ENCODE data around the gene PATL2.
"Not testable (repeated sequence)": the region's sequence is repeated elsewhere in the genome, so short reads cannot be mapped to it uniquely, and the experiment has no call there.

The PATL2 gene

DNA sequence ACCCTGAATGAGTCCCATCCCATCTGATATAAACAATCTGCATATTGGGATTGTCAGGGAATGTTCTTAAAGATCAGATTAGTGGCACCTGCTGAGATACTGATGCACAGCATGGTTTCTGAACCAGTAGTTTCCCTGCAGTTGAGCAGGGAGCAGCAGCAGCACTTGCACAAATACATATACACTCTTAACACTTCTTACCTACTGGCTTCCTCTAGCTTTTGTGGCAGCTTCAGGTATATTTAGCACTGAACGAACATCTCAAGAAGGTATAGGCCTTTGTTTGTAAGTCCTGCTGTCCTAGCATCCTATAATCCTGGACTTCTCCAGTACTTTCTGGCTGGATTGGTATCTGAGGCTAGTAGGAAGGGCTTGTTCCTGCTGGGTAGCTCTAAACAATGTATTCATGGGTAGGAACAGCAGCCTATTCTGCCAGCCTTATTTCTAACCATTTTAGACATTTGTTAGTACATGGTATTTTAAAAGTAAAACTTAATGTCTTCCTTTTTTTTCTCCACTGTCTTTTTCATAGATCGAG is 4.7 kb upstream of the PATL2 start:
- Histone ChIP-seq H3K36me3 (ENCODE audit: control insufficient read depth, insufficient read depth, low read length) (peaks cover 16% of the 10 kb centered on the region), H3K4me1 (ENCODE audit: control insufficient read depth, insufficient read depth, low read length) (peaks cover 13% of the 10 kb centered on the region), H3K9me3 (ENCODE audit: control insufficient read depth, low read length) (no peaks in the 10 kb centered on the region), H3K9ac (ENCODE audit: low read length) (no peak overlapping the region), H3K27me3 (ENCODE audit: control insufficient read depth, insufficient read depth, low read length) (no peaks in the 10 kb centered on the region), H3K4me3 (ENCODE audit: low read length) (no peak overlapping the region)

DNA sequence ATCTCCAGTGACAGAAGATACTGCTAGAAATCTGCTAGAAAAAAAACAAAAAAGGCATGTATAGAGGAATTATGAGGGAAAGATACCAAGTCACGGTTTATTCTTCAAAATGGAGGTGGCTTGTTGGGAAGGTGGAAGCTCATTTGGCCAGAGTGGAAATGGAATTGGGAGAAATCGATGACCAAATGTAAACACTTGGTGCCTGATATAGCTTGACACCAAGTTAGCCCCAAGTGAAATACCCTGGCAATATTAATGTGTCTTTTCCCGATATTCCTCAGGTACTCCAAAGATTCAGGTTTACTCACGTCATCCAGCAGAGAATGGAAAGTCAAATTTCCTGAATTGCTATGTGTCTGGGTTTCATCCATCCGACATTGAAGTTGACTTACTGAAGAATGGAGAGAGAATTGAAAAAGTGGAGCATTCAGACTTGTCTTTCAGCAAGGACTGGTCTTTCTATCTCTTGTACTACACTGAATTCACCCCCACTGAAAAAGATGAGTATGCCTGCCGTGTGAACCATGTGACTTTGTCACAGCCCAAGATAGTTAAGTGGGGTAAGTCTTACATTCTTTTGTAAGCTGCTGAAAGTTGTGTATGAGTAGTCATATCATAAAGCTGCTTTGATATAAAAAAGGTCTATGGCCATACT is 4.1 kb upstream of the PATL2 start:
- peaks cover 16% of the 10 kb centered on the region for H3K36me3 ChIP-seq (ENCODE audit: control insufficient read depth, insufficient read depth, low read length)
- no peak overlapping the region for H3K4me3 ChIP-seq (ENCODE audit: low read length)
- no peaks in the 10 kb centered on the region for H3K27me3 ChIP-seq (ENCODE audit: control insufficient read depth, insufficient read depth, low read length)
- peak overlapping the region; percentile 18 for H3K9ac ChIP-seq (ENCODE audit: low read length)
- H3K4me1 ChIP-seq (ENCODE audit: control insufficient read depth, insufficient read depth, low read length), result peaks cover 18% of the 10 kb centered on the region
- H3K9me3 ChIP-seq (ENCODE audit: control insufficient read depth, low read length), result no peaks in the 10 kb centered on the region

DNA sequence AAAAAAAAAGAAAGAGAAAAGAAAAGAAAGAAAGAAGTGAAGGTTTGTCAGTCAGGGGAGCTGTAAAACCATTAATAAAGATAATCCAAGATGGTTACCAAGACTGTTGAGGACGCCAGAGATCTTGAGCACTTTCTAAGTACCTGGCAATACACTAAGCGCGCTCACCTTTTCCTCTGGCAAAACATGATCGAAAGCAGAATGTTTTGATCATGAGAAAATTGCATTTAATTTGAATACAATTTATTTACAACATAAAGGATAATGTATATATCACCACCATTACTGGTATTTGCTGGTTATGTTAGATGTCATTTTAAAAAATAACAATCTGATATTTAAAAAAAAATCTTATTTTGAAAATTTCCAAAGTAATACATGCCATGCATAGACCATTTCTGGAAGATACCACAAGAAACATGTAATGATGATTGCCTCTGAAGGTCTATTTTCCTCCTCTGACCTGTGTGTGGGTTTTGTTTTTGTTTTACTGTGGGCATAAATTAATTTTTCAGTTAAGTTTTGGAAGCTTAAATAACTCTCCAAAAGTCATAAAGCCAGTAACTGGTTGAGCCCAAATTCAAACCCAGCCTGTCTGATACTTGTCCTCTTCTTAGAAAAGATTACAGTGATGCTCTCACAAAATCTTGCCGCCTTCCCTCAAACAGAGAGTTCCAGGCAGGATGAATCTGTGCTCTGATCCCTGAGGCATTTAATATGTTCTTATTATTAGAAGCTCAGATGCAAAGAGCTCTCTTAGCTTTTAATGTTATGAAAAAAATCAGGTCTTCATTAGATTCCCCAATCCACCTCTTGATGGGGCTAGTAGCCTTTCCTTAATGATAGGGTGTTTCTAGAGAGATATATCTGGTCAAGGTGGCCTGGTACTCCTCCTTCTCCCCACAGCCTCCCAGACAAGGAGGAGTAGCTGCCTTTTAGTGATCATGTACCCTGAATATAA is 2.2 kb upstream of the PATL2 start:
- Histone ChIP-seq H3K36me3 (ENCODE audit: control insufficient read depth, insufficient read depth, low read length) (peaks cover 16% of the 10 kb centered on the region), H3K27me3 (ENCODE audit: control insufficient read depth, insufficient read depth, low read length) (no peaks in the 10 kb centered on the region), H3K9me3 (ENCODE audit: control insufficient read depth, low read length) (no peaks in the 10 kb centered on the region), H3K4me3 (ENCODE audit: low read length) (peak overlapping the region; percentile 97), H3K9ac (ENCODE audit: low read length) (peak overlapping the region; percentile 100), H3K4me1 (ENCODE audit: control insufficient read depth, insufficient read depth, low read length) (peaks cover 38% of the 10 kb centered on the region)

DNA sequence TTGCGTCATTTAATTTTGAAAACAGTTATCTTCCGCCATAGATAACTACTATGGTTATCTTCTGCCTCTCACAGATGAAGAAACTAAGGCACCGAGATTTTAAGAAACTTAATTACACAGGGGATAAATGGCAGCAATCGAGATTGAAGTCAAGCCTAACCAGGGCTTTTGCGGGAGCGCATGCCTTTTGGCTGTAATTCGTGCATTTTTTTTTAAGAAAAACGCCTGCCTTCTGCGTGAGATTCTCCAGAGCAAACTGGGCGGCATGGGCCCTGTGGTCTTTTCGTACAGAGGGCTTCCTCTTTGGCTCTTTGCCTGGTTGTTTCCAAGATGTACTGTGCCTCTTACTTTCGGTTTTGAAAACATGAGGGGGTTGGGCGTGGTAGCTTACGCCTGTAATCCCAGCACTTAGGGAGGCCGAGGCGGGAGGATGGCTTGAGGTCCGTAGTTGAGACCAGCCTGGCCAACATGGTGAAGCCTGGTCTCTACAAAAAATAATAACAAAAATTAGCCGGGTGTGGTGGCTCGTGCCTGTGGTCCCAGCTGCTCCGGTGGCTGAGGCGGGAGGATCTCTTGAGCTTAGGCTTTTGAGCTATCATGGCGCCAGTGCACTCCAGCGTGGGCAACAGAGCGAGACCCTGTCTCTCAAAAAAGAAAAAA is 1.4 kb upstream of the PATL2 start:
- no peaks in the 10 kb centered on the region for H3K27me3 ChIP-seq (ENCODE audit: control insufficient read depth, insufficient read depth, low read length)
- peak overlapping the region; percentile 100 for H3K9ac ChIP-seq (ENCODE audit: low read length)
- H3K36me3 ChIP-seq (ENCODE audit: control insufficient read depth, insufficient read depth, low read length), result peaks cover 13% of the 10 kb centered on the region
- peaks cover 46% of the 10 kb centered on the region for H3K4me1 ChIP-seq (ENCODE audit: control insufficient read depth, insufficient read depth, low read length)
- peak overlapping the region; percentile 97 for H3K4me3 ChIP-seq (ENCODE audit: low read length)
- H3K9me3 ChIP-seq (ENCODE audit: control insufficient read depth, low read length), result no peaks in the 10 kb centered on the region

DNA sequence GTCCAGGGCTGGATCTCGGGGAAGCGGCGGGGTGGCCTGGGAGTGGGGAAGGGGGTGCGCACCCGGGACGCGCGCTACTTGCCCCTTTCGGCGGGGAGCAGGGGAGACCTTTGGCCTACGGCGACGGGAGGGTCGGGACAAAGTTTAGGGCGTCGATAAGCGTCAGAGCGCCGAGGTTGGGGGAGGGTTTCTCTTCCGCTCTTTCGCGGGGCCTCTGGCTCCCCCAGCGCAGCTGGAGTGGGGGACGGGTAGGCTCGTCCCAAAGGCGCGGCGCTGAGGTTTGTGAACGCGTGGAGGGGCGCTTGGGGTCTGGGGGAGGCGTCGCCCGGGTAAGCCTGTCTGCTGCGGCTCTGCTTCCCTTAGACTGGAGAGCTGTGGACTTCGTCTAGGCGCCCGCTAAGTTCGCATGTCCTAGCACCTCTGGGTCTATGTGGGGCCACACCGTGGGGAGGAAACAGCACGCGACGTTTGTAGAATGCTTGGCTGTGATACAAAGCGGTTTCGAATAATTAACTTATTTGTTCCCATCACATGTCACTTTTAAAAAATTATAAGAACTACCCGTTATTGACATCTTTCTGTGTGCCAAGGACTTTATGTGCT is 721 bp upstream of the PATL2 start:
- Histone ChIP-seq H3K36me3 (ENCODE audit: control insufficient read depth, insufficient read depth, low read length) (peaks cover 12% of the 10 kb centered on the region), H3K4me3 (ENCODE audit: low read length) (peak overlapping the region; percentile 97), H3K27me3 (ENCODE audit: control insufficient read depth, insufficient read depth, low read length) (no peaks in the 10 kb centered on the region), H3K4me1 (ENCODE audit: control insufficient read depth, insufficient read depth, low read length) (peaks cover 53% of the 10 kb centered on the region), H3K9me3 (ENCODE audit: control insufficient read depth, low read length) (no peaks in the 10 kb centered on the region), H3K9ac (ENCODE audit: low read length) (peak overlapping the region; percentile 100)

DNA sequence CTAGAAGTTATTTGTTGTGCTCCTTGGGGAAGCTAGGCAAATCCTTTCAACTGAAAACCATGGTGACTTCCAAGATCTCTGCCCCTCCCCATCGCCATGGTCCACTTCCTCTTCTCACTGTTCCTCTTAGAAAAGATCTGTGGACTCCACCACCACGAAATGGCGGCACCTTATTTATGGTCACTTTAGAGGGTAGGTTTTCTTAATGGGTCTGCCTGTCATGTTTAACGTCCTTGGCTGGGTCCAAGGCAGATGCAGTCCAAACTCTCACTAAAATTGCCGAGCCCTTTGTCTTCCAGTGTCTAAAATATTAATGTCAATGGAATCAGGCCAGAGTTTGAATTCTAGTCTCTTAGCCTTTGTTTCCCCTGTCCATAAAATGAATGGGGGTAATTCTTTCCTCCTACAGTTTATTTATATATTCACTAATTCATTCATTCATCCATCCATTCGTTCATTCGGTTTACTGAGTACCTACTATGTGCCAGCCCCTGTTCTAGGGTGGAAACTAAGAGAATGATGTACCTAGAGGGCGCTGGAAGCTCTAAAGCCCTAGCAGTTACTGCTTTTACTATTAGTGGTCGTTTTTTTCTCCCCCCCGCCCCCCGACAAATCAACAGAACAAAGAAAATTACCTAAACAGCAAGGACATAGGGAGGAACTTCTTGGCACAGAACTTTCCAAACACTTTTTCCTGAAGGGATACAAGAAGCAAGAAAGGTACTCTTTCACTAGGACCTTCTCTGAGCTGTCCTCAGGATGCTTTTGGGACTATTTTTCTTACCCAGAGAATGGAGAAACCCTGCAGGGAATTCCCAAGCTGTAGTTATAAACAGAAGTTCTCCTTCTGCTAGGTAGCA is 657 bp downstream of the PATL2 start:
- Histone ChIP-seq H3K36me3 (ENCODE audit: control insufficient read depth, insufficient read depth, low read length) (peaks cover under 1% of the 10 kb centered on the region), H3K4me3 (ENCODE audit: low read length) (peak overlapping the region; percentile 97), H3K27me3 (ENCODE audit: control insufficient read depth, insufficient read depth, low read length) (no peaks in the 10 kb centered on the region), H3K9me3 (ENCODE audit: control insufficient read depth, low read length) (no peaks in the 10 kb centered on the region), H3K9ac (ENCODE audit: low read length) (peak overlapping the region; percentile 100), H3K4me1 (ENCODE audit: control insufficient read depth, insufficient read depth, low read length) (peaks cover 66% of the 10 kb centered on the region)

DNA sequence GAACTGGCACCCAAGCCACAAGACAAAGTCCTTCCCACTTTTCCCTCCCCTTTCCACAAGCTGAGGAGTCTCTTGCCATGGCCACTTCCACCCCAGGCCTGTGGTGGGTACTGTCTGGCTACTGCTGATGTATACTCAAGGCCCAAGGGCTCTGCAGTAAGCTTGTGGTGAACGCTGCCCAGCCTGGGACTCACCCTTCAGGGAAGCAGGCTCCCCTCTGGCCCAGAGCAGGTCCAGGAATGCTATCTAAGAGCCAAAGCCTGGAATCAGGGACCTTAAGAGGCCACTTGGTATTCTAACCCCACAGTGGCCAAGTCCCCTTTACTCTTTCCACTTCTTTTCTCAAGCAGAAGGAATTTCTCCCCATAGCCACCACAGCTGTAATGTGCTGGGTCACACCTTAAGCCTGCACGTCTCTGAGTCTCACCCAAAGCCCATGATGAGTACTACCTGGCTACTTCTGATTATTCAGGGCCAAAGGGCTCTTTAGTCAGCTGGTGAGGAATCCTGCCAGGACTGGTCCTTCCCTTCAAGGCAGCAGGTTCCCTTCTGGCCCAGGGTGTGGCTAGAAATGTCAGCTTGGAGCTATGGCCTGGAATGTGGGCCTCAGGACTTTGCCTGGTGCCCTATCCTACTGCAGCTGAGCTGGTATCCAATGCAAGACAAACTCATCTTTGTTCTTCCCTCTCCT is 4.0 kb downstream of the PATL2 start:
- no peaks in the 10 kb centered on the region for H3K9me3 ChIP-seq (ENCODE audit: control insufficient read depth, low read length)
- H3K27me3 ChIP-seq (ENCODE audit: control insufficient read depth, insufficient read depth, low read length), result no peaks in the 10 kb centered on the region
- no peak overlapping the region for H3K4me3 ChIP-seq (ENCODE audit: low read length)
- H3K4me1 ChIP-seq (ENCODE audit: control insufficient read depth, insufficient read depth, low read length), result peaks cover 54% of the 10 kb centered on the region
- peak overlapping the region; percentile 56 for H3K9ac ChIP-seq (ENCODE audit: low read length)
- H3K36me3 ChIP-seq (ENCODE audit: control insufficient read depth, insufficient read depth, low read length), result no peaks in the 10 kb centered on the region

DNA sequence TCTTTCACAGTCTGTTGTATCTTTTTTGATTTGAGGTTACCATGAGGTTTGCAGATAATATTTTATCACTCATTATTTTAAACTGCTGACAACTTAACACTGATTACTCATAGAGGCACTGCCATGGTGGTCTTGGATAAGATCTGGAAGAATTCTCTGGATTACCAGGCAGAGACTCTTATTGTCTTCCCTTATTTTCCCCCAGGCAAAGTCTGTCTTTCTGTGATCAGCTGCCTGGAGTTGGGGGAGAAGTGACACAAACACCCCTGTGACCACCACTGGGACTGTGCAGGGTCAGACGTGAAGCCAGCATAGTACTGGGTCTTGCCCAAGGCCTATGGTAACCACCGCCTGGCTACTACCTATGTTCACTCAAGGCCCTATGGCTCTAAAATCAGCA is 4.7 kb downstream of the PATL2 start:
- Histone ChIP-seq H3K27me3 (ENCODE audit: control insufficient read depth, insufficient read depth, low read length) (no peaks in the 10 kb centered on the region), H3K4me3 (ENCODE audit: low read length) (no peak overlapping the region), H3K9ac (ENCODE audit: low read length) (peak overlapping the region; percentile 56), H3K9me3 (ENCODE audit: control insufficient read depth, low read length) (no peaks in the 10 kb centered on the region), H3K4me1 (ENCODE audit: control insufficient read depth, insufficient read depth, low read length) (peaks cover 54% of the 10 kb centered on the region), H3K36me3 (ENCODE audit: control insufficient read depth, insufficient read depth, low read length) (no peaks in the 10 kb centered on the region)

DNA sequence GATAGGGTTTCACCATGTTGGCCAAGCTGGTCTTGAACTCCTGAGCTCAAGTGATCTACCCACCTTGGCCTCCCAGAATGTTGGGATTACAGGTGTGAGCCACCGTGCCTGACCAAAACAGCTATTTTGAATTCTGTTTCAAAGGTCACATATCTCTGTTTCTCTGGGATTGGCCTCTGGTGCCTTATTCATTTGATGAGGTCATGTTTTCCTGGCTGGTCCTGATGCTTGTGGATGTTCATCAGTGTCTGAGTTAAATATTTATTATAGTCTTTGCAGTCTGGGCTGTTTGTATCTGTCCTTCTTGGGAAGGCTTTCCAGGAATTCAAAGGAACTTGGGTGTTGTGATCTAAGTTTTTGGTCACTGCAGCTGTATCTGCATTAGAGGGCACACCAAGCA is 5.1 kb downstream of the PATL2 start:
- H3K27me3 ChIP-seq (ENCODE audit: control insufficient read depth, insufficient read depth, low read length), result no peaks in the 10 kb centered on the region
- H3K36me3 ChIP-seq (ENCODE audit: control insufficient read depth, insufficient read depth, low read length), result no peaks in the 10 kb centered on the region
- H3K9ac ChIP-seq (ENCODE audit: low read length), result no peak overlapping the region
- no peak overlapping the region for H3K4me3 ChIP-seq (ENCODE audit: low read length)
- no peaks in the 10 kb centered on the region for H3K9me3 ChIP-seq (ENCODE audit: control insufficient read depth, low read length)
- peaks cover 54% of the 10 kb centered on the region for H3K4me1 ChIP-seq (ENCODE audit: control insufficient read depth, insufficient read depth, low read length)

DNA sequence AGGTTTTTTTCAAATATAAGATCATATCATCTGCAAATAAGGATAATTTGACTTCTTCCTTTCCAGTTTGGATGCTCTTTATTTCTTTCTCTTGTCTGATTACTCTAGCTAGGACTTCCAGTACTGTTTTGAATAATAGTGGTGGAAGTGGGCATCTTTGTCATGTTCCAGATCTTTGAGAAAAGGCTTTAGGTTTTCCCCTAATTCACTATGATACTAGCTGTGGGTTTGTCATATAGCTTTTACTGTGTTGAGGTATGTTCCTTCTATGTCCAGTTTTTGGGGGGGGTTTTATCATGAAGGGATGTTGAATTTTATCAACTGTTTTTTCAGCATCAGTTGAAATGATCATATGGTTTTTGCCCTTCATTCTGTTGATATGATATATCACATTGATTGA is 10.4 kb downstream of the PATL2 start:
- not testable (repeated sequence) for H3K4me1 ChIP-seq (ENCODE audit: control insufficient read depth, insufficient read depth, low read length)

More for the DNA sequence above, 10.4 kb downstream of the PATL2 start:
- H3K9me3 ChIP-seq (ENCODE audit: control insufficient read depth, low read length); H3K36me3 ChIP-seq (ENCODE audit: control insufficient read depth, insufficient read depth, low read length); H3K4me3 ChIP-seq (ENCODE audit: low read length); H3K9ac ChIP-seq (ENCODE audit: low read length); H3K27me3 ChIP-seq (ENCODE audit: control insufficient read depth, insufficient read depth, low read length): not testable (repeated sequence)

Measured in mucosa of stomach (tissue), 1 donor.